NCI-H2107 treated with DMSO at 0.1 percent for 48 hours (cell line): ENCODE measurements around the gene ATP8A2.
A peak's percentile ranks its signal among the peaks of the same experiment; 100 is the strongest.

ENCODE experiments used
- DNase-seq: peaks from one replicate; lab custom pipeline; 2025; ENCODE audit not compliant: unreplicated experiment; lab: John Stamatoyannopoulos, UW

Gene ATP8A2

DNA sequence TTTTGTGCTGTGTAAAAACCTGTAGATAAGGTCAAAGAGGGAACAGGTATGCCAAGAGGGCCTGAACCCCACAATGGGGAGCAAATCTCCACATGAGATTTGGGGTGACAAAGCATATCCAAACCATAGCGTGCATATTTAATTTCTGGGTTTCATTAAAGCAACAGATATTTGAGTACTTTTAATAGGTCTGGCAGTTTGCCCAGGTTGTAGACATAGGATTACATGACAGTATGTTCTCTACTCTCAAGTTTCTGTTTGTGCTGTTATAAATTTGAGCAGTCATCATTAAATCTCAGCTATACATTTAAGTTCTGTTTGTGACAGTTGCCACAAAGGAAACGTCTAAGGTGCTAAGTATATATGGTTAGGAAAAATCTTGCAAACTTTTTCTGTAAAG, 236.4 kb downstream of the ATP8A2 start:
- peak; percentile 17 for DNase-seq

- DNase-seq: no peak
Observed at GRCh38 chr13:25616674-25617073, 244.9 kb downstream of the ATP8A2 start.

- DNase-seq: no peak
Observed at GRCh38 chr13:25619897-25620296, 248.1 kb downstream of the ATP8A2 start.

- DNase-seq: peak; percentile 83
Observed at GRCh38 chr13:25625414-25625813, 253.6 kb downstream of the ATP8A2 start.

- DNase-seq: peak; percentile 20
Observed at GRCh38 chr13:25630329-25630900, 258.6 kb downstream of the ATP8A2 start.

DNA sequence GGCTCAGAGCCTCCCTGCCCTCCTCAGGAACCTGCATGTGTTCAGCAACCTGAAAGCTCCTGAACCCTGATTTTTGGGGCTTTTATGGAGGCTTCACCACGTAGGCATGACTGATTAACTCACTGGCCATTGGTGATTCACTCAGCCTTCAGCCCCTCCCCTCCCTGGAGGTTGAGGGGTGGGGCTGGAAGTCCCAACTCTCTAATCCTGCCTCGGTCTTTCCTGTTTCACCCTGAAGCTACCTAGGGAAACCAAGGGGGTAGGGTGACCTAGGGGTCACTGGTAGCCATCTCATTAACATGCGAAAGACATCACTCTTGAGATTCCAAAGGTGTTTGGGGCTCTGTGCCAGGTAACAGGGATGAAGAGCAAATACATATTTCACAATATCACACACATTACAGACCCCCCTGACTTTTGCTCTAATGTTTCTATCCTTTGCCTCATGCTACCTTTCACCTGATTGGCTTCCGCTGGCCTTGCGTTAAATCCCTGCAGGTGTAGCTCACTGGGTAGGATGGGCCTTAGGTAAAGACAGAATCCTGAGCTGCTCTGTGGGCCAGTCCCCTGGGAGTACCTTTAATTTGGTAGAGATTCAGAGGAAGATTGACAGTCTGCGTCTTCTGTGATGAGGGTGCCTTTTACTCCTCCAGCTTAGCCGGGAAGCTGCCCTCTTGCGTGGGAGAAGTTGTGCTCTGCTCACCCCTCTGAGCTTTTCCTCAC, 260.6 kb downstream of the ATP8A2 start:
- DNase-seq: no peak

- no peak for DNase-seq
Observed at GRCh38 chr13:25633093-25633492, 261.3 kb downstream of the ATP8A2 start.

GRCh38 chr13:25645681-25646080, 273.9 kb downstream of the ATP8A2 start:
- DNase-seq: no peak

GRCh38 chr13:25649001-25649633, 277.3 kb downstream of the ATP8A2 start:
- no peak for DNase-seq

DNA sequence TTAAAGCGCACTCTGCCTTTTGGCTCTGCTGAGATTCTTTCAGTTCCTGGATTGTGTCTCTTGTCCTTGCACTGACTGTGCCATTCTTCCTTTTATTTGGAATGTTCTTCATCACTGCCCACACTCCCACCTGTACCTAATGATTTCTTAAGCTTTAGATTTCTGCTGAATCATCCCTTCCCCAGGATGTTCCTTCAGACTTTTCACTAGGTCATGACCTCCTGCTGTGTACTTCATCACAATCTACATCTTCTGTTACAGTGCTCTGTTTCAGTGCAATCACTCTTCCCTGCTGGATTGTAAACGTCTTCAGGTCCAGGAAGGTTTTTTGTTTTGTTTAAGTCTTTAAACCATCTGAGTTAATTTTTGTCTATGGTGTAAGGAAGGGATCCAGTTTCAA, 281.0 kb downstream of the ATP8A2 start:
- DNase-seq: no peak

DNA sequence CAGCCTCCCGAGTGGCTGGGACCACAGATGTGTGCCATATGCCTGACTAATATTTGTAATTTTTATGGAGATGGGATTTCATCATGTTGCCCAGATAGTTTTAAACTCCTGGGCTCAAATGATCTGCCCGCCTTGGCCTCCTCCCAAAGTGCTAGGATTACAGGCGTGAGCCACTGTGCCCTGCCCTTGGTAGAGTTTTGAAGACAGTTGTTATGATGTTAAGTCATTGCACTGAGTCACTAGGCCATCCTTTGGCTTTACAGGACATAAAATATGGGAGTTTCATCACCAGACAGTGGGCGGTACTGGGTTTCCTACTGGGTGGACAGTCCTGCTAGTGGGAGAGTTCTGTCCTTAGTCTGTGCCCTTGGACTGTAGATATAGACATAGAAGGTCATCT, 282.5 kb downstream of the ATP8A2 start:
- no peak for DNase-seq

- DNase-seq: no peak
Observed at GRCh38 chr13:25657157-25657556, 285.4 kb downstream of the ATP8A2 start.

DNA sequence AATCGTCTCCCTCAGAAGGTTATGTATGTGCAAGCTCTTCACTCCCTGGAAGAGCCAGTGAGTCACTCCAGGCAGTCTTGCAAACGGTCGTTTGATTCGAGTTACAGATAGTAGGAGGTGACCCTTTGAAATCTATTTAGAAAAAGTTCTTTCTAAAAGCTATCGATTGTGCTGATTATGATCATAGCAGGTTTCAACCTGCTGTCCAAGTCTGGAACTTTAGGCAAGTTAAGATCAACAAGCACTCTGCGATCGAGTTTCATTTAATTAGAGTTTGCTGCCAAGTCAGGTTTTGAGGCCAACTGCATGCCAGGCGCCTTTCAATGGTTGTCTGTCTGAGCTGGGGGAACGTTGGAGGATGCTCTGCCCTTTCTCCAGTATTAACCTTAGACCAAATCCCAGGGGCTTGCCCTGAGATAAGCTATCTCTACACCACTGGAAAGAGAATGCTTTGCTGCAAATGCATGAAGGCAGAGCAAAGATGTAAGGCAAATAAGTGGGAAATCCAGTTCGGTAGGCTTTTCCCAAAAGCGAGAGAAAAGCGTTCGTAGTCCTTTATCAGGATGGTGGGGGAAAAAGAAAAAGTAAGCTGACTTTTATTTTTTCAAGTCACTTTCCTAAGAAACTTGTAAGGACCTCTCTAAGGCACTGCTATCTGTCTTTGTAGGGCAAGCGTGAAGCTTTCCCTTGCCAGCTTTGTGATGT, 287.5 kb downstream of the ATP8A2 start:
- peak; percentile 76 for DNase-seq

GRCh38 chr13:25660996-25661395, 289.2 kb downstream of the ATP8A2 start:
- no peak for DNase-seq

DNA sequence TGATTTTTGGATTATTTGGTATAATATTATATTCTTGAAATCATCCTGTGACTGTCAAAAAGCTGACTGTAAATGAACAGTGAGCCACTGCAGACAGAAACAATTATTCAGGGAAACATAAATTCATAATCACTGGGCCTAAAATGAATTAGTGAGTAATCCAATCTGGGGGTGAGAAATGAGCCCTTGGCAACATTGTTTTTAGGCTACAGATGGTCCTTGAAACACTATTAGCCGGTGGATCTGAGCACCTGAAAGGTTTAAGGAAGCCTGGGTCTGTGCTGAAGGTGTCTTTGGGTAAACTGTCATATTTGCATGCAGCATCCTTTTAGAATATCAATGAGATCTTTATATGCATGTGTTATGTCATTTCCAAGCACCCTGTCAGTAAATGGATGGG, 290.7 kb downstream of the ATP8A2 start:
- DNase-seq: no peak

- DNase-seq: no peak
Observed at GRCh38 chr13:25668345-25668744, 296.6 kb downstream of the ATP8A2 start.

GRCh38 chr13:25673711-25674110, 301.9 kb downstream of the ATP8A2 start:
- DNase-seq: no peak

DNA sequence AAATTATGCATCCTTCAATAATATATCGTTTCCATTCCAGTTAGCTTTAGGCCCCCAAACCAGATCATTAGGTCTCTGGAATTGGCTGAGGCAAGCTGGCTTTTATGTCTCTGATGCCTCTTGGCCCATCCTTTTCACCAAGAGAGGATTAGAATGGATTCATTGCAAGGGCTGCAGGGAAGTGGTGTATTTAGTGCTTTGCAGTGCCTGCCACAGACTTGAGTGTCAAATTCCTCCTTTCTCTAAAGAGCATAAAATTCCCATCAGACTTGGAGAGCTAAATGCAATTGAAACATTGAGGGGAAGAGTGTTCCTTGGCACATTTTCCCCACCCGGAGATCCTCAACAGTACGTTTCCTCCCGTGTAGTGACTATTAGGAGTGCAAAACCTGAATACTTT, 302.6 kb downstream of the ATP8A2 start:
- peak; percentile 38 for DNase-seq

DNA sequence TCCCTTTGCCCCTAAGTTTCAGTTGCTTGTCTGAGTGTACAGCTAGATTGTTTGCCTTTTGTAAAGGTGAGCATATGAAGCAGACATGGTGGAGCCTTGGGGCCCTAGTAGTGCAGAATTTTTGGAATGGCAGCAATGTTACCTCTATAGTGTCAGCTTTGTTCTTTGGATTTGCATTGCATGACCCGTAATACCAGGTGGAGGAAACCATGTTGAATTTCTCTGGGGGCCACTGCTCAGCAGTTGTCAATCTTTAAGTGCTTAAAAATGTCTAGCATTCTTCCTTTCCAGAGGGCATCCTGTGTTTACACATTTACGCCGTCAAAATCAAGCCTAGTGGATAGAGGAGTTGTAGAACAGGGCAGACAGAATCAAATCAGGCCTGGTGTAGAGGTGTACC, 303.3 kb downstream of the ATP8A2 start:
- DNase-seq: no peak

- no peak for DNase-seq
Observed at GRCh38 chr13:25677956-25678355, 306.2 kb downstream of the ATP8A2 start.

GRCh38 chr13:25678398-25678797, 306.6 kb downstream of the ATP8A2 start:
- DNase-seq: no peak

GRCh38 chr13:25679159-25679558, 307.4 kb downstream of the ATP8A2 start:
- DNase-seq: no peak
